Measurements from ENCODE around the gene STAG3.

DNA sequence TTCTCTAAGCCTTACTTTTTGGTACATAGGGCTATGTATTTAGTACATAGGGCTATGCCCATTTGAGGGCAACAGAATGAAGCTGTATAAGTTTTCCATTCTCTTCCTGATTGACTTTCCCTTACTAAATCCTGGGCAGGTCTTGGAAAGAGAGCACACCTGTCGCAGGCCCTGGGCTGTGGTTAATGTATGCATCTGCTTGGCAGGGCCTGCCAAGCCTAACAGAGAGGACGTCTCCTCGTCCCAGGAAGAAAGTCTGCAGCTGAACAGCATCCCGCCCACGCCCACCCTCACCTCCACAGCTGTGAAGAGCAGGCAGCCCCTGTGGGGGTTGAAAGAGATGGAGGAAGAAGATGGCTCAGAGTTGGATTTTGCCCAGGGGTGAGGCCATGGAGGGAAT is 33.1 kb downstream of the STAG3 start:
- TF ChIP-seq, protein P1, sequence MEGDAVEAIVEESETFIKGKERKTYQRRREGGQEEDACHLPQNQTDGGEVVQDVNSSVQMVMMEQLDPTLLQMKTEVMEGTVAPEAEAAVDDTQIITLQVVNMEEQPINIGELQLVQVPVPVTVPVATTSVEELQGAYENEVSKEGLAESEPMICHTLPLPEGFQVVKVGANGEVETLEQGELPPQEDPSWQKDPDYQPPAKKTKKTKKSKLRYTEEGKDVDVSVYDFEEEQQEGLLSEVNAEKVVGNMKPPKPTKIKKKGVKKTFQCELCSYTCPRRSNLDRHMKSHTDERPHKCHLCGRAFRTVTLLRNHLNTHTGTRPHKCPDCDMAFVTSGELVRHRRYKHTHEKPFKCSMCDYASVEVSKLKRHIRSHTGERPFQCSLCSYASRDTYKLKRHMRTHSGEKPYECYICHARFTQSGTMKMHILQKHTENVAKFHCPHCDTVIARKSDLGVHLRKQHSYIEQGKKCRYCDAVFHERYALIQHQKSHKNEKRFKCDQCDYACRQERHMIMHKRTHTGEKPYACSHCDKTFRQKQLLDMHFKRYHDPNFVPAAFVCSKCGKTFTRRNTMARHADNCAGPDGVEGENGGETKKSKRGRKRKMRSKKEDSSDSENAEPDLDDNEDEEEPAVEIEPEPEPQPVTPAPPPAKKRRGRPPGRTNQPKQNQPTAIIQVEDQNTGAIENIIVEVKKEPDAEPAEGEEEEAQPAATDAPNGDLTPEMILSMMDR (IDR thresholded peaks at IDR 0.05) = no peak
- TF ChIP-seq, protein P2, sequence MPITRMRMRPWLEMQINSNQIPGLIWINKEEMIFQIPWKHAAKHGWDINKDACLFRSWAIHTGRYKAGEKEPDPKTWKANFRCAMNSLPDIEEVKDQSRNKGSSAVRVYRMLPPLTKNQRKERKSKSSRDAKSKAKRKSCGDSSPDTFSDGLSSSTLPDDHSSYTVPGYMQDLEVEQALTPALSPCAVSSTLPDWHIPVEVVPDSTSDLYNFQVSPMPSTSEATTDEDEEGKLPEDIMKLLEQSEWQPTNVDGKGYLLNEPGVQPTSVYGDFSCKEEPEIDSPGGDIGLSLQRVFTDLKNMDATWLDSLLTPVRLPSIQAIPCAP (CRISPR knock-in tag; IDR thresholded peaks at IDR 0.05) = no peak
- no peak for TF ChIP-seq PRRX2 (CRISPR knock-in tag; IDR thresholded peaks at IDR 0.05)
- no peak for TF ChIP-seq ZBTB21 (CRISPR knock-in tag; IDR thresholded peaks at IDR 0.05; ENCODE audit: borderline replicate concordance)
- TF ChIP-seq JUN (CRISPR knock-in tag; IDR thresholded peaks at IDR 0.05) = no peak
- TF ChIP-seq, protein P3, sequence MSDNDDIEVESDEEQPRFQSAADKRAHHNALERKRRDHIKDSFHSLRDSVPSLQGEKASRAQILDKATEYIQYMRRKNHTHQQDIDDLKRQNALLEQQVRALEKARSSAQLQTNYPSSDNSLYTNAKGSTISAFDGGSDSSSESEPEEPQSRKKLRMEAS (CRISPR knock-in tag; IDR thresholded peaks at IDR 0.05) = no peak
